ENCODE results near the gene INO80E. TPM values are rescaled to one million over a fixed set of nuclear protein-coding genes. Genes with fewer than 3 reads are reported as not detected.
"Not testable (repeated sequence)": the region's sequence is repeated elsewhere in the genome, so short reads cannot be mapped to it uniquely, and the experiment has no call there.

Gene INO80E
- total RNA-seq, 1 experiment from 2014 or later = 94.7 TPM

DNA sequence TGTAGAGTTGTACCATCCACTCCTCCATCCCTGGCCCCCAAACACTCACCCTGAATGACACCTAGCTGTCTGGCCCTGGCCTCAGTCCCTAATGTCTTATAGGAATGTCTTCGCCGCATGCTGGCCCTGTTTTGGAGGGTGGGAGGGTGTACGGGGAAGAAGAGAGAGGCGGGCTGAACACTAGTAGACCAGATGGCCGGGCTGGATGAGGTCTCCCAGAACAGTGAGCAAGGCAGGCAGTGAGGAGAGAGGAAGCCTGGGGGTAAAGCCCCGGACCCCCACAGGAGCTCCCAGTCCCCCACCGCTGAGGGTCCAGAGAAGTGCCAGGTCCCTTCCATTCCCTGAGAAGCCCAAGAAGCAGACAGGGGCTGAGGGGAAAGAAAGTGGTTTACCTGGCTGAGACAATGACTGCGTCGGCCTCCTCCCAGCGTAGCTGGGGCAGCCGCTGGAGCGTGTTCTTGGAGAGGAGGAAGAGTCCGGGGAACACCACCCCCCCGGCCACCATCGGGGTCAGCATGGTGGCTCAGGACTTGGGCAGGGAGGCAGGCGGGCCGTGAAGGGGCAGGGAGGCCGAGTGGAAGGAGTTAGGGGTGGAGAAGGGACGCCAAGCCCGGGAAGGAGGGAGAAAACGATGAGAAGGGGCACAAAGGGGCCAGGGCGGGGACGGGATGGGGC, 34.1 kb downstream of the INO80E start:
- no peak for DNase-seq (ENCODE audit: low read depth)

DNA sequence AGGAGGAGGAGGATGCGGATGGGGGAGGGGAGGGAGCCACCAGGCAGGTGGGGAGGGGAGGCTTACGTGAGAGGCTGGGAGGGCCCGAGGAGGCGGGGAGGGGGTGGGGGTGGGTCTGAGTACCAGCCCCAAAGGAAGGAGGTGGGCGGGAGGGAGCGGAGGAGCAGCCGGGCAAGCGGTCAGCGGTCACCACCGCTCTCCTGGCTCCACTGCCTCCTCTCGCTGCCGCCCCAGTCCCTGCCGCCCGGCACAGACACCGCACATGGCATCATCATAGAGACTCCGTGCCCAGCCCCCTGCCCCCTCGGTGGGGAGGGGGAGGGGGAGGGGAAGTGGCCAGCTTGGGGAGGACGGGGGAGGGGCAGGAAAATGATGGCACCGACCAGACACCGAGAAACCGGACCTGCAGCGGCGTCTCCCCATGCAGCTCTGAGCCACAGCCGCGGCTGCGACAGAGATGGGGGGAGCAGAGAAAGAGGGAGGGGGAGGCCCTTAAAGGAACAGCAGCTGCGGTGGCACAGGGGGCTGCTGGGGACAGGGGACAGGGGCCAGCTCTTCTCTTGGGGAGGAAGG, 34.9 kb downstream of the INO80E start, which contains the start of gene TLCD3B:
Gene TLCD3B, minus strand, starts transcription at position 431 of the 573 bp plus-strand sequence. CDS start 744 bp downstream, outside the sequence.
- no peak for DNase-seq (ENCODE audit: low read depth)

- no peak for DNase-seq (ENCODE audit: low read depth)
Observed at GRCh38 chr16:30031477-30031918, 35.5 kb downstream of the INO80E start.

GRCh38 chr16:30032083-30032819, 36.2 kb downstream of the INO80E start:
- DNase-seq (ENCODE audit: low read depth) = peak; percentile 62

DNA sequence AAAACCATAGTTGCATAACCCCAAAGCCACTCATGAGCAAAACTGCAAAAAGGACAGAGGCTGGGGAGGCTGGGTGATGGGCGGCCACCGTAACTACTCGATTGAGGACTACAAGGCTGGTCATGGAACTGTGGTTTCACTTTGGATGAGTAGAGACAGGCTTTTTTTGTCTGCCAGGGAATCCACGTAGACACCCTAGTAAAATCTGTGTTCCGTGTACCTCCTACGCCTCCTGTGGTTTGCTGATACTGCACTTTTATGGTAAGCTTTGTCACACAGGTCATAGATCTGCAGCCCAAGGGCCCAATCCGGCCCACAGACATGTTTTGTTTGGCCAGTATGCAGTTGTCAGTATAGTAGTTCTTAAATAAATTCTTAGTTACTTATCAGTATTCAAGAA, 37.2 kb downstream of the INO80E start:
- DNase-seq (ENCODE audit: low read depth) = no peak

GRCh38 chr16:30040221-30040620, 44.2 kb downstream of the INO80E start:
- DNase-seq (ENCODE audit: low read depth) = no peak

- DNase-seq (ENCODE audit: low read depth) = not testable (repeated sequence)
Observed at GRCh38 chr16:30040690-30041089, 44.6 kb downstream of the INO80E start.

GRCh38 chr16:30041841-30042240, 45.8 kb downstream of the INO80E start:
- DNase-seq (ENCODE audit: low read depth) = no peak

DNA sequence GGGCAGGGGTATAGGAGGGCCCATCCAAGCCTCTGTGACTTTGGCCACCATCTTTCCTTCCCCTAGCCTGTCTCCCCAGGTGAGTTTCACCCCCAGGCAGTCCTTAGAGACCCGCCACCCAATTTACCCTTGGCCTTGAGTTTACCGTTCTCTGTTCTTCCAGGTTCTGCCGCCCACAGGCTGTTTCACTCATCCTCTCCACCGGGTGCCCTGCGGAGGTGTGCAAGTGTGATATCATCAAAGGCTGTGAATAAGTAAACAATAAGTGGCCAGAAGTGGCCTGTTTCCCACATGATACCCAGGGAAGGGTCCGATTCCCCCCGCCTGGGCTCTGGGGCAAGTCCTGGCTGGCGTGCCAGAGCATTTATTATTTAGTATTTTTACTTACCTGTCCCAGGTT, 50.1 kb downstream of the INO80E start:
- DNase-seq (ENCODE audit: low read depth) = no peak

DNA sequence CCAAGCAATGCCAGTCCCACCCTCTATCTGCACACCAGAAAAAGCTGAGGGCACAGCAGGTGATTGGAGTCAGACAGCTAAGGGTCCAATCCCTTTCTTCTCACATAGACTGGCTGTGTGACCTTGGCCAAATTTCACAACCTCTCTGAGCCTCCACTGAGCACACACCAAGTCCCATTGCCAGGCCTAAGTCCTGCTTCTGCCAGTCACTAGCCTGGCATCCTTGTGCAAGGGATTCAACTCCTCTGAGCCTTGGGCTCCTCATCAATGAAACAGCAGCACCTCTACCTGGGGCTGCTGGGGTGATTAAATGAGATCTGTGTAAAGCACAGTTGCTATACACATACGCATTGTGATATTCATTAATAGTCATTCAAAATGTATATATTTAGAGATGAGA, 50.5 kb downstream of the INO80E start:
- DNase-seq (ENCODE audit: low read depth) = no peak

GRCh38 chr16:30049871-30050270, 53.8 kb downstream of the INO80E start:
- no peak for DNase-seq (ENCODE audit: low read depth)

DNA sequence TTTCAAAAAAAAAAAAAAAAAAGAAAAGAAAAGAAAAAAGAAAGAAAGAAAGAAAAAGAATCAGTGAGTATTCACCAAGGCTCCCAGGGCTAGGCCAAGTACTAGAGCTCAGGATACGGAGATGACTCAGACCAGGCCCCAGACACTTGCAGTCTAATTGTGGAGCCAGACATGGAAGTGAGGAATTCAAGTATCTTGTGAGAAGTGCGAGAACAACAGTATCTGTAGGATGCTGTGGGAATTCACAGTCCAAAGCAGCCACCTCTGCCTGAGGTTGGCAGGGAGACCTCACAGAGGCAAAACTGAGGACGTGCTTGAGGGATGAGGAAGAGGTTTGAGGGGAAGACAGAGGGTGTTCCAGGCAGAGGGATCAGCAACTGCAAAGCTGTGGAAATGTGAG, 55.5 kb downstream of the INO80E start:
- DNase-seq (ENCODE audit: low read depth) = peak; percentile 82

GRCh38 chr16:30052671-30053372, 56.8 kb downstream of the INO80E start:
- peak; percentile 91 for DNase-seq (ENCODE audit: low read depth)

DNA sequence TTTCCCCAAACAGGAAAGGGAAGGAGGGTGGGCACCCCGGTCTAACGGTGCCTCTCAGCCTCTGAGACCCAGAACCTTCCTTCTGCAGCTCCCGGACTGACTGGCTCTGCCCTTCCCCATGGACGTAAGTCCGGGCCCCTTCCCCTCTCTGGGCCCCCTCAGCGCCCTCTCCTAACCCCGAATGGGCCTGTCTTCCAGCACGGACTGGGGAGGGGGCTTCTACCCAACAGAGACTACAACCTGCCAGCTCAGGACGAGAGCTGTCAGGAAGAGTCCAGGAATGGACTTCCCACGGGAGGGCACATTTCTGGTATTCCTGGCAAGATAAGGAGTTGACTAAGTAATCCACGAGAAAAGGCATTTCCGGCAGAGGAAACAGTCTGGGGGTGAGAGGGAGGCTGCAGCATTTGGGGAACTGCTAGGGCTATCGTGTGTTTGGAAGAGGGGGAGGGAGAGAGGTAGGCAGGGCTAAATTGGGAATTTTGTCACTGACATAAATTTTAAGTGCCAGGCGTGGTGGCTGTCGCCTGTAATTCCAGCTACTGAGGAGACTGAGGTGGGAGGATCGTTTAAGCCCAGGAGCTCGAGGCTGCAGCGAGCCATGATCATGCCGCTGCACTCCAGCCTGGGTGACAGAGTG, 57.5 kb downstream of the INO80E start:
- no peak for DNase-seq (ENCODE audit: low read depth)

DNA sequence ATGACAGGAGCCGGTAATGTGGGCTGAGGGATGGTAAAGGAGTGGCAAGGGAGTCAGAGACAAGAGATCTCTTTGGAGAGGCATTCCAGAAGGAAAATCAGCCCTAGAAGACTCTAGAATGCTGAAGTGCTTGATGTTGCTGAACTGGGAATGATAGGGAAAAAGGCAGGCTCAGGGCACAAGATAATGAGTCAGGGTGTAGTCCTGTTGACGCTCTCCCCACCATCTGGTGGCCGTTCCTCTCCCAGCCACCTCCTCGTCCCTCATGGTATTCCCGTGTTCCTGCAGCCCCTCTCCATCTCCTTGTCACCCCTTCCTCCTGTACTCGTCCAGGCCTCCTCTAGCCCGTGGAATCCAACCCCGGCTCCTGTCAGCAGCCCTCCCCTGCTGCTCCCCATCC, 58.4 kb downstream of the INO80E start:
- DNase-seq (ENCODE audit: low read depth) = no peak

DNA sequence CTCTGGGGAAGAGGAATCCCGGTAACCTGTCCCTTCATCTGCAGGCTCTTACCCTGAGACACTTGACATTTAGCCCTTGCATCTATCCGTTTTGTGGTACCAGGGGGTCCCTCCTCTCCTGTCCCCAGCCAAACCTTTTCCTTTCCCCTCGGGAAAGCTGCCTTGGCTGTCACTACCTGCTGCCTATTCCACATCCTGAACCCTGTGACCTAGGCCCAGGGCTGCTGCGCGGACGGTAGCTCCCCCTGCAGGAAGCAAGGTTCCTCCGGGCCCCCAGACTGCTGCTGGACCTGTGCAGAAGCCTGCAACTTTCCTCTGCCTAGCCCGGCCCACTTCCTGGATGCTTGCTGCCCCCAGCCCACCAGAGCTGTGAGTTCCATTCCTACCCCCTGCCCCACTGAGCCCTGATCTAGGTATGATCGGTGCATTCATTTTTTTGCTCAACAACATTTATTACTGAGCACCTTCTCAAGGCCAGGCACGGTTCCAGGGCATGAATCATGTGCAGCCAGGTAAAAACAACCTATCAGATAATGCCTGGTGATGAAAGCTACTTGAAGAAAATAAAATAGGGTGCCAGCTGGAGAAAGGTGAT, 59.0 kb downstream of the INO80E start:
- no peak for DNase-seq (ENCODE audit: low read depth)

Other genes with a start within 250 kb of the INO80E start
- not detected in 2 replicates for gene ZG16, start 218.0 kb upstream of the INO80E start, total RNA-seq (2014; rRNA removed; shearing (Covaris generic))
- gene KIF22, start 205.5 kb upstream of the INO80E start, total RNA-seq (2014; rRNA removed; shearing (Covaris generic)) = 120 and 122 TPM in 2 replicates
- gene MAZ, start 189.7 kb upstream of the INO80E start, total RNA-seq (2014; rRNA removed; shearing (Covaris generic)) = 289 and 412 TPM in 2 replicates
- 0.60 and 4.5 TPM in 2 replicates for gene PRRT2, start 184.0 kb upstream of the INO80E start, total RNA-seq (2014; rRNA removed; shearing (Covaris generic))
- 51.3 and 56.5 TPM in 2 replicates for gene PAGR1, start 180.1 kb upstream of the INO80E start, total RNA-seq (2014; rRNA removed; shearing (Covaris generic))
- gene MVP, start 175.8 kb upstream of the INO80E start, total RNA-seq (2014; rRNA removed; shearing (Covaris generic)) = 96.4 and 101 TPM in 2 replicates
- 77.2 and 80.9 TPM in 2 replicates for gene CDIPT, start 133.0 kb upstream of the INO80E start, total RNA-seq (2014; rRNA removed; shearing (Covaris generic))
- 1.5 and 2.6 TPM in 2 replicates for gene SEZ6L2, start 96.7 kb upstream of the INO80E start, total RNA-seq (2014; rRNA removed; shearing (Covaris generic))
- gene ASPHD1, start 95.8 kb upstream of the INO80E start, total RNA-seq (2014; rRNA removed; shearing (Covaris generic)) = 3.8 and 9.3 TPM in 2 replicates
- 4.1 and 4.3 TPM in 2 replicates for gene KCTD13, start 70.0 kb upstream of the INO80E start, total RNA-seq (2014; rRNA removed; shearing (Covaris generic))
- gene TMEM219, start 34.2 kb upstream of the INO80E start, total RNA-seq (2014; rRNA removed; shearing (Covaris generic)) = 38.0 and 39.0 TPM in 2 replicates
- gene TAOK2, start 22.4 kb upstream of the INO80E start, total RNA-seq (2014; rRNA removed; shearing (Covaris generic)) = 38.4 and 40.0 TPM in 2 replicates
- gene HIRIP3, start 624 bp upstream of the INO80E start, total RNA-seq (2014; rRNA removed; shearing (Covaris generic)) = 24.3 and 33.8 TPM in 2 replicates
- gene DOC2A, start 14.8 kb downstream of the INO80E start, total RNA-seq (2014; rRNA removed; shearing (Covaris generic)) = 0.10 and 0.63 TPM in 2 replicates
- not detected in 2 replicates for gene C16orf92, start 27.0 kb downstream of the INO80E start, total RNA-seq (2014; rRNA removed; shearing (Covaris generic))
- gene TLCD3B, start 35.0 kb downstream of the INO80E start, total RNA-seq (2014; rRNA removed; shearing (Covaris generic)) = 0.11 and 0.13 TPM in 2 replicates
- gene ALDOA, start 69.5 kb downstream of the INO80E start, total RNA-seq (2014; rRNA removed; shearing (Covaris generic)) = 1,753 and 2,052 TPM in 2 replicates
- 217 and 241 TPM in 2 replicates for gene PPP4C, start 79.8 kb downstream of the INO80E start, total RNA-seq (2014; rRNA removed; shearing (Covaris generic))
- 0.59 and 0.90 TPM in 2 replicates for gene TBX6, start 95.7 kb downstream of the INO80E start, total RNA-seq (2014; rRNA removed; shearing (Covaris generic))
- 0.48 and 2.7 TPM in 2 replicates for gene YPEL3, start 100.0 kb downstream of the INO80E start, total RNA-seq (2014; rRNA removed; shearing (Covaris generic))
- 0.06 and 2.1 TPM in 2 replicates for gene GDPD3, start 117.3 kb downstream of the INO80E start, total RNA-seq (2014; rRNA removed; shearing (Covaris generic))
- gene MAPK3, start 127.0 kb downstream of the INO80E start, total RNA-seq (2014; rRNA removed; shearing (Covaris generic)) = 18.4 and 22.9 TPM in 2 replicates
- gene CORO1A, start 187.4 kb downstream of the INO80E start, total RNA-seq (2014; rRNA removed; shearing (Covaris generic)) = 7.1 and 9.1 TPM in 2 replicates
- gene BOLA2B, start 197.4 kb downstream of the INO80E start, total RNA-seq (2014; rRNA removed; shearing (Covaris generic)) = 67.0 and 120 TPM in 2 replicates
- 93.6 and 98.4 TPM in 2 replicates for gene SLX1A, start 197.6 kb downstream of the INO80E start, total RNA-seq (2014; rRNA removed; shearing (Covaris generic))
- gene SULT1A3, start 203.0 kb downstream of the INO80E start, total RNA-seq (2014; rRNA removed; shearing (Covaris generic)) = 3.8 and 15.1 TPM in 2 replicates